DOHH2 (cell line): Measurements from ENCODE around the gene MYEF2.

Experiments
- CTCF ChIP-seq: fragments of 200-600 bp; sonication (generic); IDR thresholded peaks from one replicate; pipeline ENCODE4 v1.5.1; 2014; ENCODE audit warnings: antibody characterized with exemption, mild to moderate bottlenecking, low read depth, low read length; ENCODE audit not compliant: poor library complexity, severe bottlenecking
- EZH2phosphoT487 ChIP-seq: fragments of 200-600 bp; sonication (generic); IDR thresholded peaks from 2 replicates; pipeline ENCODE4 v1.6.1; 2017; ENCODE audit warnings: borderline replicate concordance, mild to moderate bottlenecking, antibody characterized with exemption, low read length, moderate library complexity, mixed read lengths

GRCh38 chr15:48149858-48150257 lies 28.2 kb downstream of the MYEF2 start:
- TF ChIP-seq CTCF (no peak), EZH2phosphoT487 (no peak)
